ENCODE measurements around the gene C9orf72.
A peak's percentile ranks its signal among the peaks of the same experiment; 100 is the strongest.
"Not testable (repeated sequence)": the region's sequence is repeated elsewhere in the genome, so short reads cannot be mapped to it uniquely, and the experiment has no call there.

C9orf72 gene

GRCh38 chr9:27572918-27573633 lies at the start of gene C9orf72:
TSS of gene C9orf72 (minus strand) at chr9:27573481. CDS start at chr9:27567120, 6,361 bp downstream.
- no peaks in the 10 kb centered on the region for H3K9me3 ChIP-seq (ENCODE audit: control insufficient read depth in 2 of 2, low read length in 2 of 2)

GRCh38 chr9:27622693-27623340 lies 49.5 kb upstream of the C9orf72 start:
- peaks cover 0 to 3% of the 10 kb centered on the region in 2 donors for H3K4me1 ChIP-seq (ENCODE audit: control insufficient read depth in 2 of 2, insufficient read depth in 2 of 2, low read length in 2 of 2)
- no peak overlapping the region for H3K27ac ChIP-seq (ENCODE audit: low read depth in 2 of 2, low read length in 2 of 2)
- H3K36me3 ChIP-seq (ENCODE audit: control insufficient read depth in 2 of 2, insufficient read depth in 2 of 2, low read length in 2 of 2): no peaks in the 10 kb centered on the region
- H3K9ac ChIP-seq (ENCODE audit: low read depth in 1 of 2, low read length in 2 of 2): no peak overlapping the region
- H3K27me3 ChIP-seq (ENCODE audit: control insufficient read depth in 2 of 2, insufficient read depth in 2 of 2, low read length in 2 of 2): no peaks in the 10 kb centered on the region
- no peak overlapping the region for H3K4me3 ChIP-seq (ENCODE audit: low read length in 2 of 2)
- no peaks in the 10 kb centered on the region for H3K9me3 ChIP-seq (ENCODE audit: control insufficient read depth in 2 of 2, low read length in 2 of 2)

More at GRCh38 chr9:27572918-27573633, at the start of gene C9orf72:
- peak within 1 kb of the TSS; percentile 79 to 92 for H3K9ac ChIP-seq (ENCODE audit: low read depth in 1 of 2, low read length in 2 of 2)
- H3K27me3 ChIP-seq (ENCODE audit: control insufficient read depth in 2 of 2, insufficient read depth in 2 of 2, low read length in 2 of 2): no peaks in the 10 kb centered on the region
- H3K36me3 ChIP-seq (ENCODE audit: control insufficient read depth in 2 of 2, insufficient read depth in 2 of 2, low read length in 2 of 2): no peaks in the 10 kb centered on the region
- H3K27ac ChIP-seq (ENCODE audit: low read depth in 2 of 2, low read length in 2 of 2): peak within 1 kb of the TSS; percentile 93 to 97
- peaks cover 4 to 13% of the 10 kb centered on the region in 2 donors for H3K4me1 ChIP-seq (ENCODE audit: control insufficient read depth in 2 of 2, insufficient read depth in 2 of 2, low read length in 2 of 2)
- peak within 1 kb of the TSS; percentile 74 to 86 for H3K4me3 ChIP-seq (ENCODE audit: low read length in 2 of 2)

GRCh38 chr9:27619743-27620142 lies 46.5 kb upstream of the C9orf72 start:
- no peak overlapping the region for H3K27ac ChIP-seq (ENCODE audit: low read depth in 2 of 2, low read length in 2 of 2)
- no peaks in the 10 kb centered on the region for H3K9me3 ChIP-seq (ENCODE audit: control insufficient read depth in 2 of 2, low read length in 2 of 2)
- H3K36me3 ChIP-seq (ENCODE audit: control insufficient read depth in 2 of 2, insufficient read depth in 2 of 2, low read length in 2 of 2): no peaks in the 10 kb centered on the region
- H3K9ac ChIP-seq (ENCODE audit: low read depth in 1 of 2, low read length in 2 of 2): no peak overlapping the region
- H3K27me3 ChIP-seq (ENCODE audit: control insufficient read depth in 2 of 2, insufficient read depth in 2 of 2, low read length in 2 of 2): no peaks in the 10 kb centered on the region
- no peaks in the 10 kb centered on the region for H3K4me1 ChIP-seq (ENCODE audit: control insufficient read depth in 2 of 2, insufficient read depth in 2 of 2, low read length in 2 of 2)
- no peak overlapping the region for H3K4me3 ChIP-seq (ENCODE audit: low read length in 2 of 2)

- H3K27me3 ChIP-seq (ENCODE audit: control insufficient read depth in 2 of 2, insufficient read depth in 2 of 2, low read length in 2 of 2): no peaks in the 10 kb centered on the region
- H3K9me3 ChIP-seq (ENCODE audit: control insufficient read depth in 2 of 2, low read length in 2 of 2): no peaks in the 10 kb centered on the region
- H3K4me1 ChIP-seq (ENCODE audit: control insufficient read depth in 2 of 2, insufficient read depth in 2 of 2, low read length in 2 of 2): no peaks in the 10 kb centered on the region
- H3K36me3 ChIP-seq (ENCODE audit: control insufficient read depth in 2 of 2, insufficient read depth in 2 of 2, low read length in 2 of 2): no peaks in the 10 kb centered on the region
- no peak overlapping the region for H3K9ac ChIP-seq (ENCODE audit: low read depth in 1 of 2, low read length in 2 of 2)
- H3K4me3 ChIP-seq (ENCODE audit: low read length in 2 of 2): no peak overlapping the region
- no peak overlapping the region for H3K27ac ChIP-seq (ENCODE audit: low read depth in 2 of 2, low read length in 2 of 2)
These were observed 44.8 kb upstream of the C9orf72 start for GRCh38 chr9:27618066-27618465.

GRCh38 chr9:27614551-27614950 lies 41.3 kb upstream of the C9orf72 start:
- Histone ChIP-seq H3K27ac (ENCODE audit: low read depth in 2 of 2, low read length in 2 of 2) (no peak overlapping the region), H3K9me3 (ENCODE audit: control insufficient read depth in 2 of 2, low read length in 2 of 2) (no peaks in the 10 kb centered on the region), H3K4me1 (ENCODE audit: control insufficient read depth in 2 of 2, insufficient read depth in 2 of 2, low read length in 2 of 2) (no peaks in the 10 kb centered on the region), H3K4me3 (ENCODE audit: low read length in 2 of 2) (no peak overlapping the region), H3K27me3 (ENCODE audit: control insufficient read depth in 2 of 2, insufficient read depth in 2 of 2, low read length in 2 of 2) (no peaks in the 10 kb centered on the region), H3K36me3 (ENCODE audit: control insufficient read depth in 2 of 2, insufficient read depth in 2 of 2, low read length in 2 of 2) (no peaks in the 10 kb centered on the region), H3K9ac (ENCODE audit: low read depth in 1 of 2, low read length in 2 of 2) (no peak overlapping the region)

- H3K4me1 ChIP-seq (ENCODE audit: control insufficient read depth in 2 of 2, insufficient read depth in 2 of 2, low read length in 2 of 2); H3K9me3 ChIP-seq (ENCODE audit: control insufficient read depth in 2 of 2, low read length in 2 of 2); H3K9ac ChIP-seq (ENCODE audit: low read depth in 1 of 2, low read length in 2 of 2); H3K4me3 ChIP-seq (ENCODE audit: low read length in 2 of 2); H3K27me3 ChIP-seq (ENCODE audit: control insufficient read depth in 2 of 2, insufficient read depth in 2 of 2, low read length in 2 of 2); H3K36me3 ChIP-seq (ENCODE audit: control insufficient read depth in 2 of 2, insufficient read depth in 2 of 2, low read length in 2 of 2); H3K27ac ChIP-seq (ENCODE audit: low read depth in 2 of 2, low read length in 2 of 2): not testable (repeated sequence)
These were observed 38.8 kb upstream of the C9orf72 start for GRCh38 chr9:27612036-27612435.

GRCh38 chr9:27610622-27611021 lies 37.3 kb upstream of the C9orf72 start:
- no peaks in the 10 kb centered on the region for H3K4me1 ChIP-seq (ENCODE audit: control insufficient read depth in 2 of 2, insufficient read depth in 2 of 2, low read length in 2 of 2)
- no peak overlapping the region for H3K4me3 ChIP-seq (ENCODE audit: low read length in 2 of 2)
- H3K9me3 ChIP-seq (ENCODE audit: control insufficient read depth in 2 of 2, low read length in 2 of 2): no peaks in the 10 kb centered on the region
- H3K9ac ChIP-seq (ENCODE audit: low read depth in 1 of 2, low read length in 2 of 2): no peak overlapping the region
- no peaks in the 10 kb centered on the region for H3K27me3 ChIP-seq (ENCODE audit: control insufficient read depth in 2 of 2, insufficient read depth in 2 of 2, low read length in 2 of 2)
- H3K36me3 ChIP-seq (ENCODE audit: control insufficient read depth in 2 of 2, insufficient read depth in 2 of 2, low read length in 2 of 2): no peaks in the 10 kb centered on the region
- no peak overlapping the region for H3K27ac ChIP-seq (ENCODE audit: low read depth in 2 of 2, low read length in 2 of 2)

GRCh38 chr9:27602954-27603353 lies 29.7 kb upstream of the C9orf72 start:
- Histone ChIP-seq H3K27ac (ENCODE audit: low read depth in 2 of 2, low read length in 2 of 2) (no peak overlapping the region), H3K36me3 (ENCODE audit: control insufficient read depth in 2 of 2, insufficient read depth in 2 of 2, low read length in 2 of 2) (no peaks in the 10 kb centered on the region), H3K27me3 (ENCODE audit: control insufficient read depth in 2 of 2, insufficient read depth in 2 of 2, low read length in 2 of 2) (no peaks in the 10 kb centered on the region), H3K9me3 (ENCODE audit: control insufficient read depth in 2 of 2, low read length in 2 of 2) (no peaks in the 10 kb centered on the region), H3K9ac (ENCODE audit: low read depth in 1 of 2, low read length in 2 of 2) (no peak overlapping the region), H3K4me3 (ENCODE audit: low read length in 2 of 2) (no peak overlapping the region), H3K4me1 (ENCODE audit: control insufficient read depth in 2 of 2, insufficient read depth in 2 of 2, low read length in 2 of 2) (no peaks in the 10 kb centered on the region)

- no peak overlapping the region for H3K9ac ChIP-seq (ENCODE audit: low read depth in 1 of 2, low read length in 2 of 2)
- H3K4me3 ChIP-seq (ENCODE audit: low read length in 2 of 2): no peak overlapping the region
- H3K36me3 ChIP-seq (ENCODE audit: control insufficient read depth in 2 of 2, insufficient read depth in 2 of 2, low read length in 2 of 2): no peaks in the 10 kb centered on the region
- no peaks in the 10 kb centered on the region for H3K27me3 ChIP-seq (ENCODE audit: control insufficient read depth in 2 of 2, insufficient read depth in 2 of 2, low read length in 2 of 2)
- no peak overlapping the region for H3K27ac ChIP-seq (ENCODE audit: low read depth in 2 of 2, low read length in 2 of 2)
- H3K9me3 ChIP-seq (ENCODE audit: control insufficient read depth in 2 of 2, low read length in 2 of 2): no peaks in the 10 kb centered on the region
- no peaks in the 10 kb centered on the region for H3K4me1 ChIP-seq (ENCODE audit: control insufficient read depth in 2 of 2, insufficient read depth in 2 of 2, low read length in 2 of 2)
These were observed 29.0 kb upstream of the C9orf72 start for GRCh38 chr9:27602142-27602861.

GRCh38 chr9:27601396-27601795 lies 28.1 kb upstream of the C9orf72 start:
- Histone ChIP-seq H3K9me3 (ENCODE audit: control insufficient read depth in 2 of 2, low read length in 2 of 2) (no peaks in the 10 kb centered on the region), H3K4me3 (ENCODE audit: low read length in 2 of 2) (no peak overlapping the region), H3K36me3 (ENCODE audit: control insufficient read depth in 2 of 2, insufficient read depth in 2 of 2, low read length in 2 of 2) (no peaks in the 10 kb centered on the region), H3K27me3 (ENCODE audit: control insufficient read depth in 2 of 2, insufficient read depth in 2 of 2, low read length in 2 of 2) (no peaks in the 10 kb centered on the region), H3K4me1 (ENCODE audit: control insufficient read depth in 2 of 2, insufficient read depth in 2 of 2, low read length in 2 of 2) (no peaks in the 10 kb centered on the region), H3K9ac (ENCODE audit: low read depth in 1 of 2, low read length in 2 of 2) (no peak overlapping the region), H3K27ac (ENCODE audit: low read depth in 2 of 2, low read length in 2 of 2) (no peak overlapping the region)

All from mucosa of rectum (tissue), 2 donors.